HG02938 (cell line): ENCODE results near the gene PSMD13.

Experiments
- ATAC-seq: cut with Tn5 transposase; IDR thresholded peaks from one replicate; pipeline ENCODE4 v1.9.1; 2021; ENCODE audit warnings: mild to moderate bottlenecking, moderate library complexity; ENCODE audit not compliant: unreplicated experiment

Gene PSMD13

GRCh38 chr11:297586-298405 lies 61.0 kb downstream of the PSMD13 start:
- ATAC-seq, result no peak

- no peak for ATAC-seq
Observed at GRCh38 chr11:298406-299065, 61.8 kb downstream of the PSMD13 start.

- ATAC-seq, result no peak
Observed at GRCh38 chr11:299081-299891, 62.5 kb downstream of the PSMD13 start, which contains the start of gene IFITM5. IFITM5 (minus strand) TSS chr11:299526; CDS start chr11:299490, 36 bp downstream.

GRCh38 chr11:299951-300735 lies 63.4 kb downstream of the PSMD13 start:
- ATAC-seq, result no peak
